ENCODE measurements around the gene MEX3C. TPM values are rescaled to one million over a fixed set of nuclear protein-coding genes. Genes with fewer than 3 reads are reported as not detected.

Gene MEX3C
- total and polyA plus RNA-seq, 5 donors from 2014 or later: 6.4 to 84.3 (median 10.2) TPM

GRCh38 chr18:51135795-51136194, 61.7 kb downstream of the MEX3C start:
- H3K36me3 Mint-ChIP-seq: no peaks in the 10 kb centered on the region
- peaks cover 0 to 5% (median 0%) of the 10 kb centered on the region in 4 donors for H3K4me1 Mint-ChIP-seq
- Histone ChIP-seq H3K9me3 (ENCODE audit: control insufficient read depth in 2 of 2, low read length in 2 of 2) (no peaks in the 10 kb centered on the region), H3K4me1 (ENCODE audit: control insufficient read depth, insufficient read depth, low read length, poor library complexity, severe bottlenecking) (no peaks in the 10 kb centered on the region), H3K27ac (ENCODE audit: insufficient read depth, low read length, poor library complexity, severe bottlenecking) (no peak overlapping the region), H3K27me3 (ENCODE audit: control insufficient read depth, insufficient read depth, low read length) (no peaks in the 10 kb centered on the region), H3K36me3 (ENCODE audit: control insufficient read depth, insufficient read depth, low read length) (no peaks in the 10 kb centered on the region), H3K4me3 (ENCODE audit: low read depth, low read length) (no peak overlapping the region)
- no peaks in the 10 kb centered on the region for H3K27me3 Mint-ChIP-seq
- peak overlapping the region in 1 of 3 donors; percentile 47 for H3K27ac Mint-ChIP-seq
- ATAC-seq (ENCODE audit: low read depth in 2 of 2) (peak in 1 of 2 donors; percentile 56), DNase-seq (peak in 1 of 3 donors; percentile 47)
- peaks cover 0 to under 1% (median 0%) of the 10 kb centered on the region in 7 donors for H3K9me3 Mint-ChIP-seq
- no peak overlapping the region for H3K4me3 Mint-ChIP-seq

DNA sequence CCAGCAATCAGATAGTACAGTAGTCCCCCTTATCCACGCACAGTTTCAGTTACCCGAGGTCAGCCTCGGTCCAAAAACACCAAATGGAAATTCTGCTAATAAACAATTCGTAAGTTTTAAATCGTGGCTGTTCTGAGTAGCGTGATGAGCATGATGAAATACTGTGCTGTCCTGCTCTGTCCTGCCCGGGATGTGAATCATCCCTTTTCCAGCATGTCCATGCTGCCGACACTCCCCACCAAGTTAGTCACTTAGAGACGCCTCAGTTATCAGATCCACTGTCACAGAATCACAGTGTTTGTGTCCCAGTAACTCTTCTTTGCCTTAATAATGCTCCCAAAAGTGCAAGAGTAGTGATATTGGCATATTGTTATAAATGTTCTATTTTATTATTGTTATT, 62.1 kb downstream of the MEX3C start:
- Mint-ChIP-seq H3K27ac (no peak overlapping the region), H3K4me3 (no peak overlapping the region), H3K9me3 (no peaks in the 10 kb centered on the region), H3K36me3 (no peaks in the 10 kb centered on the region), H3K4me1 (peaks cover 0 to 5% (median 0%) of the 10 kb centered on the region in 4 donors), H3K27me3 (no peaks in the 10 kb centered on the region)
- H3K9me3 ChIP-seq (ENCODE audit: control insufficient read depth in 2 of 2, low read length in 2 of 2): no peaks in the 10 kb centered on the region
- H3K4me3 ChIP-seq (ENCODE audit: low read depth, low read length): no peak overlapping the region
- H3K27me3 ChIP-seq (ENCODE audit: control insufficient read depth, insufficient read depth, low read length): no peaks in the 10 kb centered on the region
- H3K4me1 ChIP-seq (ENCODE audit: control insufficient read depth, insufficient read depth, low read length, poor library complexity, severe bottlenecking): no peaks in the 10 kb centered on the region
- H3K36me3 ChIP-seq (ENCODE audit: control insufficient read depth, insufficient read depth, low read length): no peaks in the 10 kb centered on the region
- ATAC-seq (ENCODE audit: low read depth in 2 of 2): no peak
- no peak overlapping the region for H3K27ac ChIP-seq (ENCODE audit: insufficient read depth, low read length, poor library complexity, severe bottlenecking)
- no peak for DNase-seq

DNA sequence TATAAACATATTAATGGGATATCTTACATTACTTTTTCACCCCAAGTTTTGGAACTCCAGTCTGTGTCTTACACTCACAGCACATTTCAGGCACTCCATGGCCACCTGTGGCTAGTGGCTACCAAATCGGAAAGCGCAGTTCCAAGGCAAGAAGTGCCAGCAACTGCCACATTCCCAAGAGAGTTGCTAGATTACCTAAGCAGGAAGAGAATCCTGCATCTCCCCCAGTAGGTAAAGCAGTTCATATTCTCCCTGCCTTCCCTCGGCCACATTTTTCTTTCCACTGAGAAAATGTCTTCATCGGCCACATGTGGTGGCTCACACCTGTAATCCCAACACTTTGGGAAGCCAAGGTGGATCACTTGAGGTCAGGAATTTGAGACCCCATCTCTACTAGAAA, 62.8 kb downstream of the MEX3C start:
- H3K4me3 ChIP-seq (ENCODE audit: low read depth, low read length): no peak overlapping the region
- no peaks in the 10 kb centered on the region for H3K27me3 Mint-ChIP-seq
- no peak overlapping the region for H3K27ac Mint-ChIP-seq
- ATAC-seq (ENCODE audit: low read depth in 2 of 2) (no peak), DNase-seq (no peak)
- H3K4me1 ChIP-seq (ENCODE audit: control insufficient read depth, insufficient read depth, low read length, poor library complexity, severe bottlenecking): no peaks in the 10 kb centered on the region
- H3K27ac ChIP-seq (ENCODE audit: insufficient read depth, low read length, poor library complexity, severe bottlenecking): no peak overlapping the region
- H3K36me3 ChIP-seq (ENCODE audit: control insufficient read depth, insufficient read depth, low read length): no peaks in the 10 kb centered on the region
- no peaks in the 10 kb centered on the region for H3K9me3 Mint-ChIP-seq
- H3K4me1 Mint-ChIP-seq: peaks cover 0 to 5% (median 0%) of the 10 kb centered on the region in 4 donors
- H3K36me3 Mint-ChIP-seq: no peaks in the 10 kb centered on the region
- H3K4me3 Mint-ChIP-seq: no peak overlapping the region
- H3K9me3 ChIP-seq (ENCODE audit: control insufficient read depth in 2 of 2, low read length in 2 of 2): no peaks in the 10 kb centered on the region
- no peaks in the 10 kb centered on the region for H3K27me3 ChIP-seq (ENCODE audit: control insufficient read depth, insufficient read depth, low read length)

GRCh38 chr18:51133580-51134160, 63.8 kb downstream of the MEX3C start:
- H3K9me3 ChIP-seq (ENCODE audit: control insufficient read depth in 2 of 2, low read length in 2 of 2): no peaks in the 10 kb centered on the region
- Mint-ChIP-seq H3K27me3 (no peaks in the 10 kb centered on the region), H3K4me1 (peaks cover 0 to 5% (median 0%) of the 10 kb centered on the region in 4 donors), H3K9me3 (peaks cover 0 to 3% (median 0%) of the 10 kb centered on the region in 7 donors), H3K36me3 (no peaks in the 10 kb centered on the region), H3K4me3 (no peak overlapping the region), H3K27ac (no peak overlapping the region)
- no peak for DNase-seq
- no peaks in the 10 kb centered on the region for H3K27me3 ChIP-seq (ENCODE audit: control insufficient read depth, insufficient read depth, low read length)
- H3K4me1 ChIP-seq (ENCODE audit: control insufficient read depth, insufficient read depth, low read length, poor library complexity, severe bottlenecking): no peaks in the 10 kb centered on the region
- ATAC-seq (ENCODE audit: low read depth in 2 of 2): no peak
- no peak overlapping the region for H3K27ac ChIP-seq (ENCODE audit: insufficient read depth, low read length, poor library complexity, severe bottlenecking)
- no peak overlapping the region for H3K4me3 ChIP-seq (ENCODE audit: low read depth, low read length)
- no peaks in the 10 kb centered on the region for H3K36me3 ChIP-seq (ENCODE audit: control insufficient read depth, insufficient read depth, low read length)

- H3K4me3 Mint-ChIP-seq: no peak overlapping the region
- H3K27ac Mint-ChIP-seq: peak overlapping the region in 1 of 3 donors; percentile 85
- ATAC-seq (ENCODE audit: low read depth in 2 of 2) (no peak), DNase-seq (no peak)
- Histone ChIP-seq H3K4me3 (ENCODE audit: low read depth, low read length) (no peak overlapping the region), H3K9me3 (ENCODE audit: control insufficient read depth in 2 of 2, low read length in 2 of 2) (no peaks in the 10 kb centered on the region), H3K27me3 (ENCODE audit: control insufficient read depth, insufficient read depth, low read length) (no peaks in the 10 kb centered on the region), H3K4me1 (ENCODE audit: control insufficient read depth, insufficient read depth, low read length, poor library complexity, severe bottlenecking) (no peaks in the 10 kb centered on the region), H3K27ac (ENCODE audit: insufficient read depth, low read length, poor library complexity, severe bottlenecking) (no peak overlapping the region), H3K36me3 (ENCODE audit: control insufficient read depth, insufficient read depth, low read length) (no peaks in the 10 kb centered on the region)
- peaks cover 0 to 3% (median 0%) of the 10 kb centered on the region in 7 donors for H3K9me3 Mint-ChIP-seq
- H3K36me3 Mint-ChIP-seq: no peaks in the 10 kb centered on the region
- H3K4me1 Mint-ChIP-seq: peaks cover 0 to 5% (median 0%) of the 10 kb centered on the region in 4 donors
- H3K27me3 Mint-ChIP-seq: no peaks in the 10 kb centered on the region
These were observed 65.1 kb downstream of the MEX3C start for GRCh38 chr18:51132256-51132935.

- no peak overlapping the region for H3K27ac Mint-ChIP-seq
- Histone ChIP-seq H3K4me3 (ENCODE audit: low read depth, low read length) (no peak overlapping the region), H3K4me1 (ENCODE audit: control insufficient read depth, insufficient read depth, low read length, poor library complexity, severe bottlenecking) (no peaks in the 10 kb centered on the region), H3K36me3 (ENCODE audit: control insufficient read depth, insufficient read depth, low read length) (no peaks in the 10 kb centered on the region), H3K27me3 (ENCODE audit: control insufficient read depth, insufficient read depth, low read length) (no peaks in the 10 kb centered on the region), H3K27ac (ENCODE audit: insufficient read depth, low read length, poor library complexity, severe bottlenecking) (no peak overlapping the region), H3K9me3 (ENCODE audit: control insufficient read depth in 2 of 2, low read length in 2 of 2) (no peaks in the 10 kb centered on the region)
- ATAC-seq (ENCODE audit: low read depth in 2 of 2) (no peak), DNase-seq (no peak)
- no peaks in the 10 kb centered on the region for H3K36me3 Mint-ChIP-seq
- no peaks in the 10 kb centered on the region for H3K27me3 Mint-ChIP-seq
- no peaks in the 10 kb centered on the region for H3K4me1 Mint-ChIP-seq
- H3K9me3 Mint-ChIP-seq: peaks cover 0 to 3% (median 0%) of the 10 kb centered on the region in 7 donors
- no peak overlapping the region for H3K4me3 Mint-ChIP-seq
These were observed 68.9 kb downstream of the MEX3C start for GRCh38 chr18:51128533-51128932.

GRCh38 chr18:51127664-51128063, 69.8 kb downstream of the MEX3C start:
- Histone ChIP-seq H3K27ac (ENCODE audit: insufficient read depth, low read length, poor library complexity, severe bottlenecking) (no peak overlapping the region), H3K9me3 (ENCODE audit: control insufficient read depth in 2 of 2, low read length in 2 of 2) (no peaks in the 10 kb centered on the region), H3K4me3 (ENCODE audit: low read depth, low read length) (no peak overlapping the region), H3K27me3 (ENCODE audit: control insufficient read depth, insufficient read depth, low read length) (no peaks in the 10 kb centered on the region), H3K4me1 (ENCODE audit: control insufficient read depth, insufficient read depth, low read length, poor library complexity, severe bottlenecking) (no peaks in the 10 kb centered on the region), H3K36me3 (ENCODE audit: control insufficient read depth, insufficient read depth, low read length) (no peaks in the 10 kb centered on the region)
- H3K9me3 Mint-ChIP-seq: peaks cover 0 to 3% (median 0%) of the 10 kb centered on the region in 7 donors
- no peak overlapping the region for H3K4me3 Mint-ChIP-seq
- H3K27me3 Mint-ChIP-seq: no peaks in the 10 kb centered on the region
- no peaks in the 10 kb centered on the region for H3K36me3 Mint-ChIP-seq
- no peak for DNase-seq
- H3K27ac Mint-ChIP-seq: no peak overlapping the region
- no peaks in the 10 kb centered on the region for H3K4me1 Mint-ChIP-seq
- ATAC-seq (ENCODE audit: low read depth in 2 of 2): no peak

- H3K4me1 Mint-ChIP-seq: no peaks in the 10 kb centered on the region
- H3K27ac Mint-ChIP-seq: no peak overlapping the region
- Histone ChIP-seq H3K4me1 (ENCODE audit: control insufficient read depth, insufficient read depth, low read length, poor library complexity, severe bottlenecking) (no peaks in the 10 kb centered on the region), H3K36me3 (ENCODE audit: control insufficient read depth, insufficient read depth, low read length) (no peaks in the 10 kb centered on the region), H3K27ac (ENCODE audit: insufficient read depth, low read length, poor library complexity, severe bottlenecking) (no peak overlapping the region), H3K4me3 (ENCODE audit: low read depth, low read length) (no peak overlapping the region), H3K27me3 (ENCODE audit: control insufficient read depth, insufficient read depth, low read length) (no peaks in the 10 kb centered on the region), H3K9me3 (ENCODE audit: control insufficient read depth in 2 of 2, low read length in 2 of 2) (no peaks in the 10 kb centered on the region)
- H3K4me3 Mint-ChIP-seq: no peak overlapping the region
- H3K36me3 Mint-ChIP-seq: no peaks in the 10 kb centered on the region
- H3K9me3 Mint-ChIP-seq: peaks cover 0 to 3% (median 0%) of the 10 kb centered on the region in 7 donors
- ATAC-seq (ENCODE audit: low read depth in 2 of 2): no peak
- DNase-seq: no peak
- no peaks in the 10 kb centered on the region for H3K27me3 Mint-ChIP-seq
These were observed 71.5 kb downstream of the MEX3C start for GRCh38 chr18:51125976-51126375.

Data from CD4-positive, CD25-positive, alpha-beta regulatory T cell (primary cell).